ENCODE results near the gene ATP6V0A4. TPM values are rescaled to one million over a fixed set of nuclear protein-coding genes. Genes with fewer than 3 reads are reported as not detected.
"Not testable (repeated sequence)": the region's sequence is repeated elsewhere in the genome, so short reads cannot be mapped to it uniquely, and the experiment has no call there.

Gene ATP6V0A4
- total RNA-seq, 1 donor from 2014 or later = not detected

DNA sequence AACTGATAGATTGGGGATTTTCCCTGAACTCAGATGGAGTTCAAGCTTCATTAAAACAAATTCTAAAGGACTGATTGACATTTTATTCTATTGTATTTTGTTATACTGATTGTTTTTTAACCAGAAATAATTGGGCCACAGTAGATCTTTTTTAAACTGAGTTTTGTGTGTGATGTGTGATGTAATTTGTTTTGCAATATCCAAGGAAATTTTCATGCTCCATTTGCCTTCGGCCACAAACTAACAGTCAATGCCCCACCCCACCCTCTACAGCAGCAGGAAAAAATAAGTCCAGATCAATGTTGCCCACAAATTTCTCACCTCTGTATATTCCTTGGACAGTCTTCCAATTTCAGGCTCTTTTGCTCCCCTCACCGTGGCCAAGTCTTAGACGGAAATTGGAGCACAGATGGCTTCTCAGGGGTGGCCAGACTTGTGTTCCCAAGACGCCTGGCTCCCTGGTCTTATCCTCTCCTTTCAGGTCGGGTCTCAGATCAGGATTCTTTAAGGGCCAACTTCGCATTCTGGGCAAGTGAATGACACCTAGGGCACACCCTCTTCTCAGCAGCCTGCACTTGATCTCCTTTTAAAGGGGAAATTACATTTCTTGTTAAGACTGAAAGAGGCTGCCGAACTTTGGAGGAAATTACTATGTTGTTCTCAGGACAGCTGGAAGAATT is 97.0 kb downstream of the ATP6V0A4 start, which contains the start of gene SVOPL:
Gene SVOPL (minus strand): TSS at position 506 of the 680 bp plus-strand sequence. CDS start 22,317 bp downstream, outside the sequence.
- TF ChIP-seq, protein P1, sequence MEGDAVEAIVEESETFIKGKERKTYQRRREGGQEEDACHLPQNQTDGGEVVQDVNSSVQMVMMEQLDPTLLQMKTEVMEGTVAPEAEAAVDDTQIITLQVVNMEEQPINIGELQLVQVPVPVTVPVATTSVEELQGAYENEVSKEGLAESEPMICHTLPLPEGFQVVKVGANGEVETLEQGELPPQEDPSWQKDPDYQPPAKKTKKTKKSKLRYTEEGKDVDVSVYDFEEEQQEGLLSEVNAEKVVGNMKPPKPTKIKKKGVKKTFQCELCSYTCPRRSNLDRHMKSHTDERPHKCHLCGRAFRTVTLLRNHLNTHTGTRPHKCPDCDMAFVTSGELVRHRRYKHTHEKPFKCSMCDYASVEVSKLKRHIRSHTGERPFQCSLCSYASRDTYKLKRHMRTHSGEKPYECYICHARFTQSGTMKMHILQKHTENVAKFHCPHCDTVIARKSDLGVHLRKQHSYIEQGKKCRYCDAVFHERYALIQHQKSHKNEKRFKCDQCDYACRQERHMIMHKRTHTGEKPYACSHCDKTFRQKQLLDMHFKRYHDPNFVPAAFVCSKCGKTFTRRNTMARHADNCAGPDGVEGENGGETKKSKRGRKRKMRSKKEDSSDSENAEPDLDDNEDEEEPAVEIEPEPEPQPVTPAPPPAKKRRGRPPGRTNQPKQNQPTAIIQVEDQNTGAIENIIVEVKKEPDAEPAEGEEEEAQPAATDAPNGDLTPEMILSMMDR (IDR thresholded peaks at IDR 0.05; ENCODE audit: unreplicated experiment) = no peak
- Mint-ChIP-seq H3K36me3 (ENCODE audit: low read depth, unreplicated experiment) (no peaks in the 10 kb centered on the region), H3K4me3 (ENCODE audit: unreplicated experiment) (no peak within 1 kb of the TSS), H3K4me1 (ENCODE audit: unreplicated experiment) (peaks cover 3% of the 10 kb centered on the region), H3K9me3 (ENCODE audit: unreplicated experiment) (no peaks in the 10 kb centered on the region), H3K27ac (ENCODE audit: unreplicated experiment) (no peak within 1 kb of the TSS), H3K27me3 (ENCODE audit: unreplicated experiment) (peaks cover 4% of the 10 kb centered on the region)
- no peak for DNase-seq (ENCODE audit: low spot score)

GRCh38 chr7:138699661-138700060 is 98.3 kb downstream of the ATP6V0A4 start:
- H3K4me1 Mint-ChIP-seq (ENCODE audit: unreplicated experiment) = no peaks in the 10 kb centered on the region
- peaks cover 2% of the 10 kb centered on the region for H3K27me3 Mint-ChIP-seq (ENCODE audit: unreplicated experiment)
- no peak overlapping the region for H3K4me3 Mint-ChIP-seq (ENCODE audit: unreplicated experiment)
- H3K27ac Mint-ChIP-seq (ENCODE audit: unreplicated experiment) = no peak overlapping the region
- H3K9me3 Mint-ChIP-seq (ENCODE audit: unreplicated experiment) = no peaks in the 10 kb centered on the region
- TF ChIP-seq, protein P1 (IDR thresholded peaks at IDR 0.05; ENCODE audit: unreplicated experiment) = no peak
- H3K36me3 Mint-ChIP-seq (ENCODE audit: low read depth, unreplicated experiment) = no peaks in the 10 kb centered on the region
- DNase-seq (ENCODE audit: low spot score) = no peak

DNA sequence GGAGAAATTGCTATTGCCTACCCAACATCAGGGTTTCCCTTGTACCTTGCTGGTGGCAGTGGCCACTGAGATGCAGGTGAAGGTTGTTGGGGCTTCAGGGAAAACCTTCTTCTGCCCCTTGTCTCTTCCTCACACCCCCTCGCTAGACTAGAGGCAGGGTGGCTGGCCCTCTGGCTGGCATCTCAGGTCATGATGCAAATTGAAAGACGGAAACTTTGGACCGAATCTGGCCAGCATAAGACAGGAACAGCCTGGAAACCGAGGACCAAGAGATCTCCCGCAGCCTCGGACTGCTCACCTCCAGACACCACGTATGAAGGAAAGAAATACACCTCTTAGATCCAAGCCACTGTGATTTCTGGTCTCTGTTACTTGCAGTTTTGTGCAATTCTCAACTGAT is 99.7 kb downstream of the ATP6V0A4 start:
- no peak overlapping the region for H3K27ac Mint-ChIP-seq (ENCODE audit: unreplicated experiment)
- no peaks in the 10 kb centered on the region for H3K4me1 Mint-ChIP-seq (ENCODE audit: unreplicated experiment)
- H3K27me3 Mint-ChIP-seq (ENCODE audit: unreplicated experiment) = peaks cover 2% of the 10 kb centered on the region
- no peak overlapping the region for H3K4me3 Mint-ChIP-seq (ENCODE audit: unreplicated experiment)
- no peak for DNase-seq (ENCODE audit: low spot score)
- H3K36me3 Mint-ChIP-seq (ENCODE audit: low read depth, unreplicated experiment) = no peaks in the 10 kb centered on the region
- H3K9me3 Mint-ChIP-seq (ENCODE audit: unreplicated experiment) = no peaks in the 10 kb centered on the region
- TF ChIP-seq, protein P1 (IDR thresholded peaks at IDR 0.05; ENCODE audit: unreplicated experiment) = no peak

- no peaks in the 10 kb centered on the region for H3K27me3 Mint-ChIP-seq (ENCODE audit: unreplicated experiment)
- H3K27ac Mint-ChIP-seq (ENCODE audit: unreplicated experiment) = no peak overlapping the region
- H3K36me3 Mint-ChIP-seq (ENCODE audit: low read depth, unreplicated experiment) = no peaks in the 10 kb centered on the region
- no peaks in the 10 kb centered on the region for H3K4me1 Mint-ChIP-seq (ENCODE audit: unreplicated experiment)
- TF ChIP-seq, protein P1 (IDR thresholded peaks at IDR 0.05; ENCODE audit: unreplicated experiment) = no peak
- no peaks in the 10 kb centered on the region for H3K9me3 Mint-ChIP-seq (ENCODE audit: unreplicated experiment)
- no peak overlapping the region for H3K4me3 Mint-ChIP-seq (ENCODE audit: unreplicated experiment)
- DNase-seq (ENCODE audit: low spot score) = no peak
These were observed 100.3 kb downstream of the ATP6V0A4 start for GRCh38 chr7:138697535-138698182.

- H3K36me3 Mint-ChIP-seq (ENCODE audit: low read depth, unreplicated experiment); H3K9me3 Mint-ChIP-seq (ENCODE audit: unreplicated experiment); H3K4me3 Mint-ChIP-seq (ENCODE audit: unreplicated experiment); H3K27ac Mint-ChIP-seq (ENCODE audit: unreplicated experiment); DNase-seq (ENCODE audit: low spot score); H3K4me1 Mint-ChIP-seq (ENCODE audit: unreplicated experiment); H3K27me3 Mint-ChIP-seq (ENCODE audit: unreplicated experiment): not testable (repeated sequence)
These were observed 102.2 kb downstream of the ATP6V0A4 start for GRCh38 chr7:138695776-138696175.
